NCI-H2107 (cell line): ENCODE results near the gene PHF8.

ENCODE experiments used
- DNase-seq: peaks from one replicate; lab custom pipeline; 2025; lab: John Stamatoyannopoulos, UW

PHF8 gene

DNA sequence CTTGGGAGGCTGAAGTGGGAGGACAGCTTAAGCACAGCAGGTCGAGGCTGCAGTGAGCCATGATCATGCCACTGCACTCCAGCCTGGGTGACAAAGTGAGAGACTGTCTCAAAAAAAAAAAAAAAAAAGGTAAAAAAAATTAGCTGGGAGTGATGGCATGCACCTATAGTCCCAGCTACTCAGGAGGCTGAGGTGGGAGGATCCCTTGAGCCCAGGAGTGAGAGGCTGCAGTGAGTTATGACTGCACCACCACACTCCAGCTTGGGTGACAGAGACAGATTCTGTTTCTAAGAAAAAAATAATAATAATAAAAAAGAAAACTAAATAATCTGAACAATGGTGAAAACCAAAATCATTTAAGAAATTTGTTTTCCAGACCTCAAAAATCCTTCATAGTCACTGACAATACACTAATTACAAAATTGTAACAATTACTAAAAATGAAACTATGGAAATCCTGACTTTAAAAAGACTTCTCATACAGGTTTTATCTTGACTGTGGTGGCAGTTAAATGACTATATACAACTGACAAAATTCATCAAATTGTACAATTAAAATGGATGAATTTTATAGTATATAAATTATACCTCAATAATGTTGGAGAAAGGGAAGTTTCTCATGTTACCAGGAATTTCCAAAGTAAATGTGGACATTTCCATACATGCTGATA is 31.3 kb downstream of the PHF8 start:
- DNase-seq = no peak

DNA sequence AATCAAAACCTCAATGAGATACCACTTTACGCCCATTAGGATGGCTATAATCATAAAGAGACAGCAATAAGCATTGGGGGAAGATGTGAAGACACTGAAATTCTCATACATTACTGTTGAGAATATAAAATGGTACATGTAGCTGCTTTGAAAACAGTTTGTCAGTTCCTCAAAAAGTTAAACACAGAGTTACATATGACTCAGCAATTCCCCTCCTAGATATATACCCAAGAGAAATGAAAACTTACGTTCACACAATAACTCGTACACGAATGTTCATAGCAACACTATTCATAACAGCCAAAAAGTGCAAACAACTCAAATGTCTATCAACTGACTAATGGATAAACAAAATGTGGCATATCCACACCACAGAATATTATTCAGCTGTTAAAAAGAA is 36.6 kb downstream of the PHF8 start:
- DNase-seq = no peak

DNA sequence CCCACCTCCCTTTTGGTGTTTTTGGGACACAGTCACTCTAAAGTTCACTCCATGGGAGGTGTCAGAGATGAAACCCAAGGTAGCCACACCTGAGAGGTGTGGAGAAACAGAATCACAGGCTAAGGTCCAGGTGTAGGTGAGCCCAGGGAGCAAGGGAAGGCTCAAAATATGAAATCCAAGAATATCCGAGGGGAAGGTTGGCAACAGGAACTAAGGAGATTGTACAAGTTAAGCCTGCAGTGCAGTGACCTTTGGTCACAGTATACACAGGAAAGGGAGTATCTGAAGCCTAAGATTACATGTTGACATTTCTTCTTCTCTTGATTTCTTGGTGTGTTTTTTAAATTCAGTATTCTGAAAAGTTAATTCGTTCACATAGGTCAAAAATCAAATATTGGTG is 46.5 kb downstream of the PHF8 start:
- DNase-seq = no peak

DNA sequence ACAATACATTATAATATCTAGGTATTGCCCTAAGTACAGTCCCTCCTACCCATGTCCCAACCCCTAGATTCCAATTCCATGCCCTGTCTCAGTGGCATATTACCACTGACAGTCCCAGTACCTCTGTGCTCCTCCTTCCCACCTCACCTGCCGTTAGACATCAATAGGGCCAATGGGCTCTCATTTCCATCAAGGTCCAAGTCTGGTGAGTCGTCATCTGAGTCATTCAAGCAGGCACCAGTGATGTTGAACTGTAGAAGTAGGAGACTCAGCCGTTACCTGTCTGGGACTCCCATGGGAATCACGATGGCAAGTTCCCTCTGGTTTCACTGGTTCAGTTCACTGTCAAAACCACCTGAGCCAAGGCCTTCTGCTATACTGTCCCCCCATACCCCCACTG is 51.7 kb downstream of the PHF8 start:
- DNase-seq = no peak

DNA sequence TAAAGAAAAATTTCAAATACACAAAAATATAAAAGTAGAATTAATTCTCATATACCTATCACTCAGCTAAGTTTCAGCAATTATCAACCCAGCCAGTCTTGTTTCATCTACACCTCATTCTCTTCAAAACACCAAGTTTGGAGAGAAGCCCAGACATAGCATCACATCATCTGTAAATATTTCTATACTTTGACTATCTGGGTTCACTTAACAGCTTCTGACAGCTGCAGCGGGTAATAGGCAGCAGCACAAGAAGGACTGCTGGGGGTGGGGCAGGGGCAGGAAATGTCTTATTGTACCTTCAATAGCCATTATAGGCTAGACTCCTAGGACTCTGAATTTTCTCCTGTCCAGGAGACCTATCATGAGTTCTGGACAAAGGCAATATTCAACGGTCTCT is 54.1 kb downstream of the PHF8 start:
- no peak for DNase-seq

DNA sequence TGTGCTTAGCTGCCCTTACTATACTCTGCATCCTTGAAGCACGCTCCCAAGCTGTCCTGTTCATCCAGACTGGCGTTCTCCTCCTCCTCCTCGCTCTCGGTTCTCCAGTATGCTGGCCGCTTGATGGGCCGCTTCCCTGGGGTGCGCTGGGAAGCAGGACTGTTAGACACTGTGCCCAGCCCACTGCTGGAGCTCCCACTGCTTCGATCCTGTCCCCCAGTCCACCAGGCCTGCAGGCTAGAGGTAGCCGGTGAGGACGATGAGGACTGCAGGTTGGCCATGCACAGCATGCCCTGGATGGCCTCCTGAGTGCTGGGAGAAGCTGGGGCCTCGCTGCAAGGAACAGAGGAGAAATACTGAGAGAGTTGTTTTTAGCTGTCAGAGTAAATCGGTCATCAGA is 59.4 kb downstream of the PHF8 start:
- no peak for DNase-seq

DNA sequence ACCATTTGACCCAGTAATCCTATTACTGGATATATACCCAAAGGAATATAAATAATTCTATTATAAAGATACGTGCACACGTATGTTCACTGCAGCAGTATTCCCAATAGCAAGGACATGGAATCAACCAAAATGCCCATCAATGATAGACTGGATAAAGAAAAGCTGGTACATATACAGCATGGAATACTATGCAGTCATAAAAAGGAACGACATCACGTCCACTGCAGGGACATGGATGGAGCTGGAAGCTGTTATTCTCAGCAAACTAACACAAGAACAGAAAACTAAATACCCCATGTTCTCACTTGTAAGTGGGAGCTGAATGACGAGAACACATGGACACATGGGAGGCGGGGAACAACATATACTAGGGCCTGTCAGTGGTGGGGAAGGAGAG is 69.7 kb downstream of the PHF8 start:
- no peak for DNase-seq

DNA sequence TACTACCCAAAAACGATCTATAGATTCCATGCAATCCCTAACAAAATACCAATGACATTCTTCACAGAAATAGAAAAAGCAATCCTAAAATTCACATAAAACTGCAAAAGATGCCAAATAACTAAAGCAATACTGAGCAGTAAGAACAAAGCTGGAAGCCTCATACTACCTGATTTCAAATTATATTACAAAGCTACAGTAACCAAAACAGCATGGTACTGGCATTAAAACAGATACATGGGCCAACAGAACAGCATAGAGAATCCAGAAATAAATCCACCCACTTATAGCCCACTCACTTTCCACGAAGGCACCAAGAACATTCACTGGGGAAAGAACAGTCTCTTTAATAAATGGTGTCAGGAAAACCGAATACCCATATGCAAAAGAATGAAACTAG is 74.7 kb downstream of the PHF8 start:
- DNase-seq = no peak

DNA sequence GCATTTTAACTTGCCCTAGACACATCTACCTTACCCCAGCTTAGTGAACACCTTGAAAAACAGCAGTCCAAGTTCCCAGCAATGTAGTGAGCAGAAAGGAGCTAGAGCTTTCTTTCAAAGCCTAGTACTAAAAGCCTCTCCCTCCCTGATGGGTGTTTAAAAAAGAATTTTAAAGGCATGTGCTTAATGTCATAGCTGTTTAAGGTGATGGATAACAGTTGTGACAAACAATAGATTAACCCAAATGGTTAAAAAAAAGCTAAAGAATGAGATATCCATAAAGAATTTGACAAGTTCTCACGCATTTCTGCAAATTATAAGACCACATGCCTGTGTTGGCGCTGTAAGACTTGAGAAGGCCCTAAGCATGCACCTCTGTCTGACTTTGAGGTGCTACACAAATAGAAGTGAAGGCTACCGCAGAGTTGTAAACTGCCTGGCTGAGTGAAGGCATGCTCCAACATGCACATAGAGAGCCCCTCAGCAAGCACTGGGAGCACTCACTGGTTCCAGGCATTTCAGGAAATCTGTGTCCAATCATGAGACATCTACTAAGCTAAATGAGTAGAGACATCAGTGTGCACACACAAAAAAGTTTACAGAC is 94.0 kb downstream of the PHF8 start:
- no peak for DNase-seq

DNA sequence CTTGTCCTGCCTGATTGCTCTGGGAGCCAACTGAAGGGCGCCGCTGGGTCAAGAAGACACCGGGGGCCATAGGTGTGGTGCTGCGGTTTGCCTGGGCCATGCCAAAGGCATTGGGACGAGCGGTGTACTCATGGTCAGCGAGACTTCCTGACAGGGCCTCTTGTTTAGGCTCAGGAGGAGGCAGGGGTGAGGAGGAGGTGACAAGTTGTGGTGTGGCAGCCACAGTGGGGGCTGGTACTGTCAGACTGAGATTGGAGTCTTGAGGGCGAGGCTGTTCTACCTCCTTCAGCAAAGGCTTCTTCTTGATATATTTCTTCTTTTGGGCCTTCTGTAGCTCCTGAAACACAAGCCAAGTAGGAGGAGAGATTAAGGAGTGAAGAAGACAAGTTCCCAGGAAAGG is 104.1 kb downstream of the PHF8 start:
- DNase-seq = no peak

DNA sequence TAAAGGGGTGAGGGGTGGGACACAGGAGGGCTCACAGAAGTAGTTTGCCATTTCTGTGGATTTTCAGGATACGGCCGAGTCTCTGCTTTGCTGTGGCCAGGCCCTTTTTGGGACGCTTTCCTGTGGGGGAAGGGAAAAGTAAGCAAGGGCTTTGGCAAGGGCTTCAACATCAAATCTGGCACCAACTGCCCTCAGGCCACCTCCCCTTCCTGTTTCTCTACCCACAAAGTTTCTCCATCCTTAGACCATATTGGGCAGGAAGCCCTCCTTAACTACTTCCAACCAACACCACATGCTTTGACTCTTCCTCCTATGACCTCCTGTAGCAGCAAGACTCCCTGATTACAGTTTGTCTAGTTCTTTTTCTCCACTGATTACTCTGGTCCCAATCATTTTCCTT is 105.1 kb downstream of the PHF8 start:
- DNase-seq = no peak

DNA sequence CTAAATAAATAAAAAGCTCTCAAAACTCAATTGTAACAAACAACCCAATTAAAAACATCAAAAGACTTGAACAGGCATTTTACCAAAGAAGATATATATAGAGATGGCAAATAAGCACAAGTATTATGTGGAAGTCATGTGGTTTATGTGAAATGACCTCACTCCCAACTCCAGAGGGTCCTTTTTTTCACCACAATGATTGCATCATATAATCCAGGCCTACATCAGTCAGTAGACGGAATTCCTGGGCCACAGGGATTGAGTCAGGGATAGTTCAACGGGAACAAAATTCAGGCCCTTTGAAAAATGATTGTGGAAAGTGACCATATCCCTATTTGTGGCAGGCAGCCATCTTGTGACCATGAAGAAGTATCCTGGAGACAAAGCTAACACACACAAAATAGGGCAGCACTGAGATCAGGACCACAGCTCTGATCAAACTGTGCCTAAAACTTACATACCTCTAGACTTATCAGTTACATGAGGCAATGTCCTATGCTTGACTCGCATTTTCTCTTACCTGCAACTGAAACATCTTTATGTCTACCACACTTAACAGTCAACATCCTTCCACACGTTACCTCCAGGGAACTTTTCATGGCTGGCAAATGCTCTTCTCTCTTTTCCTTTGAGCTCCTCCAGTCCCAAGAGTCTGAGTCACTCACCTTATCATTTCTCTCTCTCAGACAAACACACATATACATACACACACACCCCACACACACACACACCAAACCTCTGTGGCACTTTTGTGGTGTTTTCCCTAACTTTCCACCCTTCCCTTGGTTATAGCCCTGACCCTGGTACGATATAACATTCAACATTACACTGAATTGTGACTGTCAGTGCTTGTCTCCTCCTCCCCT is 113.5 kb downstream of the PHF8 start:
- DNase-seq = no peak

DNA sequence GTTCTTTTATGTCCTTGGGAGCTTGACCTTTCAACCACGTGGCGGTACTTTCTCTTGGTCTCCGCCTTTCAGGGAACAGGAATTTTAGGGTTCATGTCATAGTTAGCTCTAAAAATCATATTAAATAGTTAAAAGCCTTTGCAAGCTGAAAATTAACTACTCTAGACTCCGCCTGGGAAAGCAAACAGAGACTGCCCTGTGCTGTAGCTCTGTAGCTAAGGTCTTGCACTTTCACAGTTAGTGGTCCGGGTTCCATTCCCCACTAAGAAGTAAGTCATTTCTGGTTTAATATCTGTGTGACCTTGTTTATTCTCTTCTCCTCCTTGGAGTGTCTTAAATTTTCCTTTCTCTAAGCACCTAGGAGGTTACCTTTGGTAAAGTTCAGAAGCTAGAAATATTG is 118.2 kb downstream of the PHF8 start:
- DNase-seq = no peak

DNA sequence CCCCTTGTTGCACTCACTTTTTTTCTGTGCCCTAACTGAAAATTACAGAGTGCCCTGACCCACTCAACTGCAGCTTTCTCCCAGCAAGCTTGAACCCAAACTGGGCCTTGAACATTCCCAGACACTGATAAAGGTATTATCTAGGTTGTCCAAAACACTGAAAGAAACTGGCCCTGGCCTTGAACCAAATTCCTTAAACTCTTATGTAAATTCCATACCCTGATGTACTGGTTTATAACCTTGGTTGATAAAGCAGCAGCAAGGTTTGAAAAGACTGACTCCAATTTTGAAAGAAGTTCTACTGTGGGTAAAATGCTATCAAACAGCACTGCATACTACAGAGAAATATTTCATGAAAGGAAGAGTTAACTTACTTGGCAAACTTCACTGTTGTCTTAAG is 125.6 kb downstream of the PHF8 start:
- no peak for DNase-seq

DNA sequence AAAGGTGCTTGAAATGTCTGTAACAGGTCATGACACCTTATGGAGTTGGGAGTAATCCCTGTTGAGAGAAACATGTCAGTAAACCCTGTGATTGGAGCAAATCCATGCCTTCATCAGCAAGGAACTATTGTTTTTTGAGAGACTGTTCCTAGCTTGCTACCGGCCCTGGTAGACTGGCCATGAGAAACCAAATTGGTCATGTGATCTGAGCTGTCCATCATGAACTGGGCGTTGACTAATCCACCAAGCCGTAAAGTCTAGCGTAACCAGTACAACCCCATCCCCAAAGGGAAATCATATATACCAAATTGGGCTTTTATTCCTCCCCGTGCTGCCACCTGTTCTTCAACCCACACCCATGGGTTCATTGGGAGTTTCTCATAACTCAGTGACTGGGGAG is 143.7 kb downstream of the PHF8 start:
- DNase-seq = no peak

DNA sequence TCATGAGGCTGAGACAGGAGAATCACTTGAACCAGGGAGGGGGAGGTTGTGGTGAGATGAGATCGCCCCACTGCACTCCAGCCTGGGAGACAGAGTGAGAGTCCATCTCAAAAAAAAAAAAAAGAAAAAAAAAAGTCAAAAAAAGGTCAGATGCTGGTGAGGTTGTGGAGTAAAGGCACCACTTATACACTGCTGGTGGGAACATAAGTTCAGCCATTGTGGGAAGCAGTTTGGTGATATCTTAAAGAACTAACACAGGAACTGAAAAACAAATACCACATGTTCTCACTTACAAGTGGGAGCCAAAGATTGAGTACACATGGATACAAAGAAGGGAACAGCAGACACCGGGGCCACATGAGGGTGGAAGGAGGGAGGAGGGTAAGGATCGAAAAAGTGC is 149.0 kb downstream of the PHF8 start:
- DNase-seq = no peak
